DOHH2 (cell line): ENCODE data around the gene RAE1.

Experiments
- H3F3A ChIP-seq: fragments of 200-600 bp; sonication (generic), shearing (Covaris generic); 2 replicates; pipeline ENCODE4 v1.6.0; 2016; ENCODE audit warnings: antibody characterized with exemption, mild to moderate bottlenecking; ENCODE audit not compliant: control insufficient read depth, insufficient read depth
- H3K27ac ChIP-seq: fragments of 200-600 bp; sonication (generic); 2 replicates; pipeline ENCODE4 v1.5.1; 2014; ENCODE audit warnings: low read depth, mild to moderate bottlenecking, low read length, moderate library complexity
- H3K27me3 ChIP-seq: fragments of 200-600 bp; sonication (generic); 2 replicates; pipeline ENCODE4 v1.6.1; 2014; ENCODE audit warnings: mild to moderate bottlenecking, low read length, mixed read lengths; ENCODE audit not compliant: control insufficient read depth
- H3K36me3 ChIP-seq: fragments of 200-600 bp; sonication (generic); 2 replicates; pipeline ENCODE4 v1.6.1; 2014; ENCODE audit warnings: mild to moderate bottlenecking, low read length, moderate library complexity, mixed read lengths; ENCODE audit not compliant: control insufficient read depth
- H3K4me1 ChIP-seq: fragments of 200-600 bp; sonication (generic); 2 replicates; pipeline ENCODE4 v1.6.1; 2014; ENCODE audit warnings: mild to moderate bottlenecking, low read length, mixed read lengths; ENCODE audit not compliant: control insufficient read depth
- H3K4me2 ChIP-seq: fragments of 200-600 bp; sonication (generic); 2 replicates; pipeline ENCODE4 v1.6.0; 2014; ENCODE audit warnings: mild to moderate bottlenecking, low read length, moderate library complexity
- H3K4me3 ChIP-seq: fragments of 200-600 bp; sonication (generic); 2 replicates; pipeline ENCODE4 v1.5.1; 2014; ENCODE audit warnings: mild to moderate bottlenecking, low read length, mixed read lengths
- H3K79me2 ChIP-seq: fragments of 200-600 bp; sonication (generic); 2 replicates; pipeline ENCODE4 v1.6.1; 2014; ENCODE audit warnings: mild to moderate bottlenecking, low read length, mixed read lengths; ENCODE audit not compliant: control insufficient read depth
- H3K9me2 ChIP-seq: fragments of 200-600 bp; sonication (generic); replicated peaks from 2 replicates; pipeline ENCODE4 v1.6.1; 2014; ENCODE audit warnings: mild to moderate bottlenecking, low read length, mixed read lengths; ENCODE audit not compliant: control insufficient read depth
- H3K9me3 ChIP-seq: fragments of 200-600 bp; sonication (generic); 2 replicates; pipeline ENCODE4 v1.6.1; 2014; ENCODE audit warnings: antibody characterized with exemption, low read length, mixed read lengths; ENCODE audit not compliant: control insufficient read depth, insufficient read depth
- H4K20me1 ChIP-seq: fragments of 200-600 bp; sonication (generic); 2 replicates; pipeline ENCODE4 v1.6.0; 2014; ENCODE audit warnings: low read depth, mild to moderate bottlenecking, antibody characterized with exemption, low read length, moderate library complexity; ENCODE audit not compliant: control insufficient read depth, insufficient read depth
- CTCF ChIP-seq: fragments of 200-600 bp; sonication (generic); IDR thresholded peaks from one replicate; pipeline ENCODE4 v1.5.1; 2014; ENCODE audit warnings: antibody characterized with exemption, mild to moderate bottlenecking, low read depth, low read length; ENCODE audit not compliant: poor library complexity, severe bottlenecking
- EZH2phosphoT487 ChIP-seq: fragments of 200-600 bp; sonication (generic); IDR thresholded peaks from 2 replicates; pipeline ENCODE4 v1.6.1; 2017; ENCODE audit warnings: borderline replicate concordance, mild to moderate bottlenecking, antibody characterized with exemption, low read length, moderate library complexity, mixed read lengths

Gene RAE1

GRCh38 chr20:57351042-57351783 is at the start of gene RAE1:
Gene RAE1 (plus strand): TSS chr20:57351255. CDS start chr20:57354039, 2,784 bp downstream.
- peaks cover 5% of the 10 kb centered on the region for H3F3A ChIP-seq
- no peaks in the 10 kb centered on the region for H3K9me2 ChIP-seq
- peaks cover 29% of the 10 kb centered on the region for H3K36me3 ChIP-seq
- H3K9me3 ChIP-seq: no peaks in the 10 kb centered on the region
- peaks cover 37% of the 10 kb centered on the region for H3K79me2 ChIP-seq
- H3K4me2 ChIP-seq: peak within 1 kb of the TSS; percentile 79
- peaks cover 17% of the 10 kb centered on the region for H3K4me1 ChIP-seq
- H3K27ac ChIP-seq: peak within 1 kb of the TSS; percentile 34
- H4K20me1 ChIP-seq: peaks cover 17% of the 10 kb centered on the region
- no peak for TF ChIP-seq EZH2phosphoT487
- no peak for TF ChIP-seq CTCF
- no peaks in the 10 kb centered on the region for H3K27me3 ChIP-seq
- H3K4me3 ChIP-seq: peak within 1 kb of the TSS; percentile 81

- Histone ChIP-seq H3K4me3 (no peak overlapping the region), H3K4me2 (no peak overlapping the region; the same call in 1 of the 2 replicates), H3K27ac (no peak overlapping the region), H3K4me1 (peaks cover 86% of the 10 kb centered on the region), H3K27me3 (no peaks in the 10 kb centered on the region), H3K9me2 (no peaks in the 10 kb centered on the region), H3K36me3 (peaks cover 3% of the 10 kb centered on the region; the same call in 1 of the 2 replicates), H4K20me1 (no peaks in the 10 kb centered on the region), H3F3A (peaks cover 15% of the 10 kb centered on the region), H3K79me2 (peaks cover 14% of the 10 kb centered on the region), H3K9me3 (peaks cover 11% of the 10 kb centered on the region; the same call in 1 of the 2 replicates)
- TF ChIP-seq EZH2phosphoT487 (no peak), CTCF (no peak)
These were observed 44.3 kb upstream of the RAE1 start for GRCh38 chr20:57306747-57307146.

GRCh38 chr20:57308451-57309271 is 42.4 kb upstream of the RAE1 start:
- no peaks in the 10 kb centered on the region for H4K20me1 ChIP-seq
- peaks cover 15% of the 10 kb centered on the region for H3F3A ChIP-seq
- H3K27me3 ChIP-seq: no peaks in the 10 kb centered on the region
- peak overlapping the region; percentile 95 for H3K27ac ChIP-seq
- peak overlapping the region; percentile 95 for H3K4me2 ChIP-seq
- H3K36me3 ChIP-seq: peaks cover 3% of the 10 kb centered on the region; the same call in 1 of the 2 replicates
- peaks cover 11% of the 10 kb centered on the region; the same call in 1 of the 2 replicates for H3K9me3 ChIP-seq
- no peak for TF ChIP-seq EZH2phosphoT487
- TF ChIP-seq CTCF: no peak
- peaks cover 100% of the 10 kb centered on the region for H3K4me1 ChIP-seq
- H3K79me2 ChIP-seq: peaks cover 14% of the 10 kb centered on the region
- peak overlapping the region; percentile 71 for H3K4me3 ChIP-seq
- H3K9me2 ChIP-seq: no peaks in the 10 kb centered on the region
